RWPE1 (cell line): ENCODE results near the gene NFIB.

Experiments
- CTCF ChIA-PET: fragments of 350-600 bp; sonication (Branson Sonifier 250); formaldehyde crosslinking; extraction: SDS; loops from one replicate; lab custom pipeline; 2021; lab: Yijun Ruan, JAX
- POLR2A ChIA-PET: fragments of 400-600 bp; formaldehyde crosslinking; extraction: SDS; loops from one replicate; lab custom pipeline; 2020; ENCODE audit warnings: antibody characterized with exemption; ENCODE audit not compliant: low non-redundant PET; lab: Yijun Ruan, JAX
- DNase-seq: peaks from one replicate; pipeline ENCODE4 v3.0.0; 2012; ENCODE audit warnings: low spot score
- H3K27ac ChIP-seq: fragments of 450-650 bp; 2 replicates; pipeline ENCODE4 v1.5.1; 2017
- TF ChIP-seq, protein P1 (sequence below): fragments of 450-650 bp; conservative IDR thresholded peaks from 2 replicates; pipeline ENCODE4 v1.5.1; 2017; ENCODE audit warnings: low read depth, mild to moderate bottlenecking

Gene NFIB

DNA sequence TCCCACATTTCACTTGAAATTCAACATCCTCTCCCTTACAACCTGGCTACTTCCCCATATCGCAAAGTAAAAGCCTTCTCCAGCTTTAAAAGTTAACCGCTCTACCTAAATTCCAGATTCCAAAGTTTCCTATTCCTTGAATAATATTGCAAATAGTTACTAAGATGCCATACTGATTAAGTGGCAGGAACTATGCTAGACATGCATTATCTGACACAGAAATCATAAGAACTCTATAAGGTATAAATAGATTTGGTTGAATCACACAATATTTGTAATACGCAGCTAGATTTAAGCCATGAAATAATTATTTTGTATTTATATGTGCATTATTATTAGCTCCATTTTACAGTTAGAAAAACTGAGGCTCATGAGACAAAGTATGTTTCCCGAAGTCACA lies 92.8 kb downstream of the NFIB start:
- DNase-seq = no peak
- ChIA-PET CTCF (interaction anchor here (0.6 kb wide), 1 partner anchor 30 kb away, joined by 4 read pairs; no protein-coding TSS in a partner anchor), POLR2A (no interaction called here)
- TF ChIP-seq, protein P1, sequence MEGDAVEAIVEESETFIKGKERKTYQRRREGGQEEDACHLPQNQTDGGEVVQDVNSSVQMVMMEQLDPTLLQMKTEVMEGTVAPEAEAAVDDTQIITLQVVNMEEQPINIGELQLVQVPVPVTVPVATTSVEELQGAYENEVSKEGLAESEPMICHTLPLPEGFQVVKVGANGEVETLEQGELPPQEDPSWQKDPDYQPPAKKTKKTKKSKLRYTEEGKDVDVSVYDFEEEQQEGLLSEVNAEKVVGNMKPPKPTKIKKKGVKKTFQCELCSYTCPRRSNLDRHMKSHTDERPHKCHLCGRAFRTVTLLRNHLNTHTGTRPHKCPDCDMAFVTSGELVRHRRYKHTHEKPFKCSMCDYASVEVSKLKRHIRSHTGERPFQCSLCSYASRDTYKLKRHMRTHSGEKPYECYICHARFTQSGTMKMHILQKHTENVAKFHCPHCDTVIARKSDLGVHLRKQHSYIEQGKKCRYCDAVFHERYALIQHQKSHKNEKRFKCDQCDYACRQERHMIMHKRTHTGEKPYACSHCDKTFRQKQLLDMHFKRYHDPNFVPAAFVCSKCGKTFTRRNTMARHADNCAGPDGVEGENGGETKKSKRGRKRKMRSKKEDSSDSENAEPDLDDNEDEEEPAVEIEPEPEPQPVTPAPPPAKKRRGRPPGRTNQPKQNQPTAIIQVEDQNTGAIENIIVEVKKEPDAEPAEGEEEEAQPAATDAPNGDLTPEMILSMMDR = no peak
- H3K27ac ChIP-seq = no peak overlapping the region

DNA sequence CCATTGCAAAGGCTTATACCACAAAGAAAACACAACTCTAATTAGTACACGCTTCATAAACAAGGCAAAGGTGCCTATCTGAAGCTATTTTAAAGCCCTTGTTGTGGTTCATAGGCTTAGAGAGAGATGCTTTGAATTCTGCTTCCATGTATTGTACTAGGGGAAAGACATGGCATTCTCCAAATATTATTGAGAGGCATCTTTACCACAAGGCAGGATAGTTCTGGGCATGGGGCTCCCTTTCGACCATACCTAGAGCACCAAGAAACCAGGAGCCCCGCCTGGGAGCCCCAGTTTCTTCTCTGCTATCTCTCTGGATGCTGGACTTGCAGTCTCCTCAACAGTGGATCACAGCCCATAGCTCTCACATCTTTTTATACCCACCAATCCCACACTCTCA lies 93.7 kb downstream of the NFIB start:
- no peak for DNase-seq
- no peak overlapping the region for H3K27ac ChIP-seq
- ChIA-PET CTCF (interaction anchor here (0.6 kb wide), 1 partner anchor 480 kb away, joined by 3 read pairs; no protein-coding TSS in a partner anchor), POLR2A (no interaction called here)
- TF ChIP-seq, protein P1 = no peak

DNA sequence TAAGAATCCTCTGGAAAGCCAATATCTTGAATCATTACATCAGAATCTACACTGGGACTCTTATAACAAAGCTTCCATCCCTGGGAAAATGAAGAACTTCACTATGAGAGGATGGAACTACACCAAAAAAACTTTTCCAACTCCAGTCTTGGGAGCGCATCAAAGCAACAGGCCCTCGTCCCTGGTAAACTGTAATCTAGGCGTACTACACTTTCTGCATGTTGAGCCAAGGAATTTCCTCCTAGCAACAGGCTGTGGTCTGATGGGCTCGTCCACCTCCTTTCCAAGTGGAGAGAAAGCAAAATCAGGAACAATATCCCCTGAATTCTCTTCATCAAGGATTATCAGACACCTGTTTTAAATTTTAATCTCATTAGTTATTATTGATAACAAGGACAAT lies 94.1 kb downstream of the NFIB start:
- POLR2A ChIA-PET = no interaction called here
- DNase-seq = no peak
- CTCF ChIA-PET = interaction anchor here (0.6 kb wide), 1 partner anchor 481 kb away, joined by 3 read pairs; no protein-coding TSS in a partner anchor
- TF ChIP-seq, protein P1 = no peak
- H3K27ac ChIP-seq = no peak overlapping the region

DNA sequence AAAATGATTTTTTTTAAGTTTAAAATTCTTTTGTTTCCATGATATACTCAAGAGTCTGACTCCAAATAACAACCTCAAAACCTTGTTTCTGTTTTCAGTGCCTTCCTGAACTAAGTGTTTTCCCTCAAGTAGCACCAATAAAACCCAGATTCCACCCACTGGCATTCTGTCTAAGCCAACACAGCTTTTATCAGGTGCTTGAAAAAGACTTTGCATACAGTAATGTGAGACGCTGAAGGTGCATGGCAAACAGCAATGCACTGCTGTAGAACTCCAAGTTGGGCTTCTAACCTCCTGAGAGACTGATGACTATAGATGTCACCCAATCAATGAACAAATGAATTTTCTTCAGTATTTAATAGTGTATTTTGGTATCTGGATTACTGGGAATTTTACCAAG lies 95.7 kb downstream of the NFIB start:
- ChIA-PET CTCF (interaction anchor here (0.6 kb wide), 1 partner anchor 11 kb away, joined by 3 read pairs; no protein-coding TSS in a partner anchor), POLR2A (no interaction called here)
- TF ChIP-seq, protein P1 = no peak
- H3K27ac ChIP-seq = no peak overlapping the region
- no peak for DNase-seq

DNA sequence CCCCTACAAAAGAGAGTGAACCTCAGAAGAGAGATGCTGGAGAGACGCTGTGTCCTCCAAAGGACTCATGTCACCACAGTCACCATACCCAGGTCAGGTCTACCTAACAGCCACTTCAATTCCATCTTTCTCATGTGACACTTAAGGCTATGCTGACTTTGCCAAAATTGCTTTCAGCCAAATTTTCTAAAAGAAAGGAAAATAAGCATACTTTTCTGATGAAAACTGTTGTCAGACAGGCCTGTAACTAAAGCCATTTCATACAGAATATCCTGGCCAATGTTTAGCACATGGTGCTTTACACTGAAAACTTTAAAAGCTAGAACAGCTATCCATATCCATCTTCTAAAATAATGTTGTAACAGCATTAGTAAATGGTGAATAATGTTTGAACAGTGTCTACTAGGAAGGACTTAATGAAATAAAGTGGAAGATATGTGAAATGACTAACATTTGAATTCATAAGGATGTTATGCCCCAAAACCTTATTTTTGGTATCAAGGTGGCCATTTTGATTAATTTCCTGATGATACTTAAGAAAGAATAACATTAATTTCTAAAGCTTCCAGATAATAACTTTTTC lies 97.2 kb downstream of the NFIB start:
- POLR2A ChIA-PET = no interaction called here
- TF ChIP-seq, protein P1 = no peak
- DNase-seq = no peak
- CTCF ChIA-PET = no interaction called here
- H3K27ac ChIP-seq = no peak overlapping the region

DNA sequence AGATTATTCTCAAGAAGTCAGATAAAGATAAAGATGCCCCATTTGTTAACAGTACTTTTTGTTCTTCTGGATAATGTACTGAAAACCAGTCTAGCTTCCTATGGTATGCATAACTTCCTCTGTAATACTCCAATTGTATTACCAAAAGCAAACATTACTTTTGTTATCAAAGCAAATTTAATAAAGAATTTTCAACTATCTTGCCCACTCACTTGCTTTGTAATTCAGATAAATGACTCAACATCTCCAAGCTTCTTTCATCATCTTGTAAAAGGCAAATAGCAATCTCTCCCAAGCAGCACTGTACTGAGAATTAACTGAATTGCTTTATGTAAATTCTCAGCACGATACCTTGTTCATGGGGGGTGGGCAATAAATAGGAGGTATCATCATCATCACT lies 98.3 kb downstream of the NFIB start:
- DNase-seq = no peak
- TF ChIP-seq, protein P1 = no peak
- CTCF ChIA-PET = no interaction called here
- POLR2A ChIA-PET = no interaction called here
- H3K27ac ChIP-seq = no peak overlapping the region
